Measurements from ENCODE around the gene CDIP1. TPM values are rescaled to one million over a fixed set of nuclear protein-coding genes. Genes with fewer than 3 reads are reported as not detected.

The CDIP1 gene
- total RNA-seq, 1 donor from 2014 or later: 4.7 TPM

Other genes starting within 250 kb of the CDIP1 start
- gene GLIS2, start 222.7 kb downstream of the CDIP1 start, total RNA-seq: 0.38 and 0.39 TPM in 2 replicates
- gene PAM16, start 187.5 kb downstream of the CDIP1 start, total RNA-seq: 12.5 and 19.8 TPM in 2 replicates
- 0.39 and 1.8 TPM in 2 replicates for gene VASN, start 166.9 kb downstream of the CDIP1 start, total RNA-seq
- 24.8 and 35.8 TPM in 2 replicates for gene CORO7, start 122.2 kb downstream of the CDIP1 start, total RNA-seq
- gene DNAJA3, start 112.9 kb downstream of the CDIP1 start, total RNA-seq: 38.0 and 42.2 TPM in 2 replicates
- 57.6 and 65.2 TPM in 2 replicates for gene NMRAL1, start 64.1 kb downstream of the CDIP1 start, total RNA-seq
- 109 and 153 TPM in 2 replicates for gene HMOX2, start 62.4 kb downstream of the CDIP1 start, total RNA-seq
- gene C16orf96, start 17.6 kb upstream of the CDIP1 start, total RNA-seq: not detected in 2 replicates
- gene UBALD1, start 76.1 kb upstream of the CDIP1 start, total RNA-seq: 3.1 and 5.4 TPM in 2 replicates
- 14.2 and 22.6 TPM in 2 replicates for gene MGRN1, start 86.1 kb upstream of the CDIP1 start, total RNA-seq
- 24.1 and 33.3 TPM in 2 replicates for gene NUDT16L1, start 154.8 kb upstream of the CDIP1 start, total RNA-seq
- gene ANKS3, start 195.5 kb upstream of the CDIP1 start, total RNA-seq: 9.0 and 15.0 TPM in 2 replicates
- 0.13 TPM in 2 replicates for gene DNAAF8, start 195.8 kb upstream of the CDIP1 start, total RNA-seq
- 4.4 and 5.8 TPM in 2 replicates for gene ZNF500, start 228.4 kb upstream of the CDIP1 start, total RNA-seq
- not detected in 2 replicates for gene SEPTIN12, start 249.6 kb upstream of the CDIP1 start, total RNA-seq

Data from dermis microvascular lymphatic vessel endothelial cell (primary cell).